ENCODE results near the gene POLR2E. TPM values are rescaled to one million over a fixed set of nuclear protein-coding genes. Genes with fewer than 3 reads are reported as not detected.

The POLR2E gene
- total and polyA plus RNA-seq, 2 of the 8 experiments (the other 6 are each of a cell fraction or from before 2014, with no cell fraction given) = 281 to 381 TPM

DNA sequence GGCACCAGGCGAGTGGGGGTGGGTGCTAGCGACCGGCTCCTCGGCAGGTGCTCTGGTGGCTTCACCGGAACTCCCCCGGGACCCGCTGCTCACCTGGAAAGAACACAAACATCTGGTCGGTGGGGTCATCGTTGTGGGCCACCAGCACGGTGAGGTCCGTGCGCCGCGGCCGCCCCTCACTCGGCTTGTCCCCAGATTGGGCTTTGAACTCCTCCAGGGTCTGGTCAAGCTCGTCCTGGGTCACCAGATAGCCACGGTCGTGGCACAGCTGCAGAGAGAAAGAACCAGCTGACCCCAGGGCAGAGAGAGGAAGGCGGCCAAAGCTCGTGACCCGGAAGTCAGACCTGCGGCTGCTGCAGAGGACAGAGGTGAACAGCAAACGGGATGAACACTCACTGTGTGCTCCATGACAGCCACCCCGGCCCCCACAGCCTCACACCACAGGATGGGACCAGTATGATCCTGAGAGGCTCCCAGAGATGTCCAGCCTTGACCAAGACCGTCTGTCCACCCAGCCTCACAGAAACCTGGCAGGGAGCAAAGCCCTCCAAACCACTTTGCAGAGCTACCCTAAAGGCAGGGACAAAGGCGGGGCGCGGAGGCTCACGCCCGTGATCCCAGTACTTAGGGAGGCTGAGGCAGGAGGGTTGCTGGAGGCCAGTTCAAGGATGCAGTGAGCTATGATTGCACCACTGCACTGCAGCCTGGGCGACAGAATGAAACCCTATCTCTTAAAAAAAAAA lies 1.2 kb downstream of the POLR2E start (continued):
- TF ChIP-seq, protein P1, sequence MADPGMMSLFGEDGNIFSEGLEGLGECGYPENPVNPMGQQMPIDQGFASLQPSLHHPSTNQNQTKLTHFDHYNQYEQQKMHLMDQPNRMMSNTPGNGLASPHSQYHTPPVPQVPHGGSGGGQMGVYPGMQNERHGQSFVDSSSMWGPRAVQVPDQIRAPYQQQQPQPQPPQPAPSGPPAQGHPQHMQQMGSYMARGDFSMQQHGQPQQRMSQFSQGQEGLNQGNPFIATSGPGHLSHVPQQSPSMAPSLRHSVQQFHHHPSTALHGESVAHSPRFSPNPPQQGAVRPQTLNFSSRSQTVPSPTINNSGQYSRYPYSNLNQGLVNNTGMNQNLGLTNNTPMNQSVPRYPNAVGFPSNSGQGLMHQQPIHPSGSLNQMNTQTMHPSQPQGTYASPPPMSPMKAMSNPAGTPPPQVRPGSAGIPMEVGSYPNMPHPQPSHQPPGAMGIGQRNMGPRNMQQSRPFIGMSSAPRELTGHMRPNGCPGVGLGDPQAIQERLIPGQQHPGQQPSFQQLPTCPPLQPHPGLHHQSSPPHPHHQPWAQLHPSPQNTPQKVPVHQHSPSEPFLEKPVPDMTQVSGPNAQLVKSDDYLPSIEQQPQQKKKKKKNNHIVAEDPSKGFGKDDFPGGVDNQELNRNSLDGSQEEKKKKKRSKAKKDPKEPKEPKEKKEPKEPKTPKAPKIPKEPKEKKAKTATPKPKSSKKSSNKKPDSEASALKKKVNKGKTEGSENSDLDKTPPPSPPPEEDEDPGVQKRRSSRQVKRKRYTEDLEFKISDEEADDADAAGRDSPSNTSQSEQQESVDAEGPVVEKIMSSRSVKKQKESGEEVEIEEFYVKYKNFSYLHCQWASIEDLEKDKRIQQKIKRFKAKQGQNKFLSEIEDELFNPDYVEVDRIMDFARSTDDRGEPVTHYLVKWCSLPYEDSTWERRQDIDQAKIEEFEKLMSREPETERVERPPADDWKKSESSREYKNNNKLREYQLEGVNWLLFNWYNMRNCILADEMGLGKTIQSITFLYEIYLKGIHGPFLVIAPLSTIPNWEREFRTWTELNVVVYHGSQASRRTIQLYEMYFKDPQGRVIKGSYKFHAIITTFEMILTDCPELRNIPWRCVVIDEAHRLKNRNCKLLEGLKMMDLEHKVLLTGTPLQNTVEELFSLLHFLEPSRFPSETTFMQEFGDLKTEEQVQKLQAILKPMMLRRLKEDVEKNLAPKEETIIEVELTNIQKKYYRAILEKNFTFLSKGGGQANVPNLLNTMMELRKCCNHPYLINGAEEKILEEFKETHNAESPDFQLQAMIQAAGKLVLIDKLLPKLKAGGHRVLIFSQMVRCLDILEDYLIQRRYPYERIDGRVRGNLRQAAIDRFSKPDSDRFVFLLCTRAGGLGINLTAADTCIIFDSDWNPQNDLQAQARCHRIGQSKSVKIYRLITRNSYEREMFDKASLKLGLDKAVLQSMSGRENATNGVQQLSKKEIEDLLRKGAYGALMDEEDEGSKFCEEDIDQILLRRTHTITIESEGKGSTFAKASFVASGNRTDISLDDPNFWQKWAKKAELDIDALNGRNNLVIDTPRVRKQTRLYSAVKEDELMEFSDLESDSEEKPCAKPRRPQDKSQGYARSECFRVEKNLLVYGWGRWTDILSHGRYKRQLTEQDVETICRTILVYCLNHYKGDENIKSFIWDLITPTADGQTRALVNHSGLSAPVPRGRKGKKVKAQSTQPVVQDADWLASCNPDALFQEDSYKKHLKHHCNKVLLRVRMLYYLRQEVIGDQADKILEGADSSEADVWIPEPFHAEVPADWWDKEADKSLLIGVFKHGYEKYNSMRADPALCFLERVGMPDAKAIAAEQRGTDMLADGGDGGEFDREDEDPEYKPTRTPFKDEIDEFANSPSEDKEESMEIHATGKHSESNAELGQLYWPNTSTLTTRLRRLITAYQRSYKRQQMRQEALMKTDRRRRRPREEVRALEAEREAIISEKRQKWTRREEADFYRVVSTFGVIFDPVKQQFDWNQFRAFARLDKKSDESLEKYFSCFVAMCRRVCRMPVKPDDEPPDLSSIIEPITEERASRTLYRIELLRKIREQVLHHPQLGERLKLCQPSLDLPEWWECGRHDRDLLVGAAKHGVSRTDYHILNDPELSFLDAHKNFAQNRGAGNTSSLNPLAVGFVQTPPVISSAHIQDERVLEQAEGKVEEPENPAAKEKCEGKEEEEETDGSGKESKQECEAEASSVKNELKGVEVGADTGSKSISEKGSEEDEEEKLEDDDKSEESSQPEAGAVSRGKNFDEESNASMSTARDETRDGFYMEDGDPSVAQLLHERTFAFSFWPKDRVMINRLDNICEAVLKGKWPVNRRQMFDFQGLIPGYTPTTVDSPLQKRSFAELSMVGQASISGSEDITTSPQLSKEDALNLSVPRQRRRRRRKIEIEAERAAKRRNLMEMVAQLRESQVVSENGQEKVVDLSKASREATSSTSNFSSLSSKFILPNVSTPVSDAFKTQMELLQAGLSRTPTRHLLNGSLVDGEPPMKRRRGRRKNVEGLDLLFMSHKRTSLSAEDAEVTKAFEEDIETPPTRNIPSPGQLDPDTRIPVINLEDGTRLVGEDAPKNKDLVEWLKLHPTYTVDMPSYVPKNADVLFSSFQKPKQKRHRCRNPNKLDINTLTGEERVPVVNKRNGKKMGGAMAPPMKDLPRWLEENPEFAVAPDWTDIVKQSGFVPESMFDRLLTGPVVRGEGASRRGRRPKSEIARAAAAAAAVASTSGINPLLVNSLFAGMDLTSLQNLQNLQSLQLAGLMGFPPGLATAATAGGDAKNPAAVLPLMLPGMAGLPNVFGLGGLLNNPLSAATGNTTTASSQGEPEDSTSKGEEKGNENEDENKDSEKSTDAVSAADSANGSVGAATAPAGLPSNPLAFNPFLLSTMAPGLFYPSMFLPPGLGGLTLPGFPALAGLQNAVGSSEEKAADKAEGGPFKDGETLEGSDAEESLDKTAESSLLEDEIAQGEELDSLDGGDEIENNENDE (IDR thresholded peaks at IDR 0.05; ENCODE audit: insufficient replicate concordance, low read length) = no peak
- TF ChIP-seq CEBPB (IDR thresholded peaks at IDR 0.05; ENCODE audit: low read depth, low read length) (no peak), CHD2 (IDR thresholded peaks at IDR 0.05; ENCODE audit: low read length) (no peak), YY1 (IDR thresholded peaks at IDR 0.05; ENCODE audit: low read depth, low read length) (no peak), TCF12 (IDR thresholded peaks at IDR 0.05; ENCODE audit: low read depth, low read length) (no peak), MAFK (IDR thresholded peaks at IDR 0.05; ENCODE audit: low read depth, low read length) (no peak), TBP (IDR thresholded peaks at IDR 0.05; ENCODE audit: low read depth, low read length) (no peak), BACH1 (IDR thresholded peaks at IDR 0.05; ENCODE audit: low read length) (no peak)
- TF ChIP-seq, protein P2, sequence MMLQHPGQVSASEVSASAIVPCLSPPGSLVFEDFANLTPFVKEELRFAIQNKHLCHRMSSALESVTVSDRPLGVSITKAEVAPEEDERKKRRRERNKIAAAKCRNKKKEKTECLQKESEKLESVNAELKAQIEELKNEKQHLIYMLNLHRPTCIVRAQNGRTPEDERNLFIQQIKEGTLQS (IDR thresholded peaks at IDR 0.05; ENCODE audit: insufficient read depth, low read depth, low read length) = no peak
